Small intestine (tissue), 7 donors: ENCODE results near the gene CBLIF. TPM values are rescaled to one million over a fixed set of nuclear protein-coding genes. Genes with fewer than 3 reads are reported as not detected.
A peak's percentile ranks its signal among the peaks of the same experiment; 100 is the strongest.

ENCODE experiments used
- DNase-seq, 2 donors: peaks; one replicate each; pipeline versions ENCODE4 v3.0.0 to v3.0.0-alpha.2; 2013
- FAIRE-seq: peaks from 2 replicates; lab custom pipeline; 2012; peaks lifted over from hg19 to GRCh38; lab: Jason Lieb, UNC
- H3K27ac ChIP-seq, 3 donors: one replicate each; pipeline ENCODE4 v1.5.1; 2013; ENCODE audit warnings: low read length in 2 of 3, mild to moderate bottlenecking in 2 of 3, control low read depth in 1 of 3, inconsistent platforms in 1 of 3, low read depth in 1 of 3, moderate library complexity in 1 of 3
- H3K27me3 ChIP-seq, 3 donors: one replicate each; pipeline ENCODE4 v1.6.1; 2013; ENCODE audit warnings: low read length in 3 of 3, inconsistent platforms in 1 of 3; ENCODE audit not compliant: control insufficient read depth in 3 of 3, insufficient read depth in 3 of 3
- H3K36me3 ChIP-seq, 3 donors: one replicate each; pipeline ENCODE4 v1.6.1; 2013; ENCODE audit warnings: low read length in 3 of 3, inconsistent platforms in 1 of 3, low read depth in 1 of 3, mild to moderate bottlenecking in 1 of 3, moderate library complexity in 1 of 3; ENCODE audit not compliant: control insufficient read depth in 3 of 3, insufficient read depth in 2 of 3
- H3K4me1 ChIP-seq, 3 donors: one replicate each; pipeline ENCODE4 v1.6.1; 2013; ENCODE audit warnings: low read length in 2 of 3, inconsistent platforms in 1 of 3, low read depth in 1 of 3, mild to moderate bottlenecking in 1 of 3, moderate library complexity in 1 of 3; ENCODE audit not compliant: control insufficient read depth in 3 of 3, insufficient read depth in 2 of 3
- H3K4me3 ChIP-seq, 3 donors: one replicate each; pipeline ENCODE4 v1.5.1; 2013; ENCODE audit warnings: low read length in 3 of 3, control low read depth in 1 of 3, inconsistent platforms in 1 of 3, low read depth in 1 of 3, mild to moderate bottlenecking in 1 of 3, moderate library complexity in 1 of 3
- H3K9me3 ChIP-seq, 2 donors: one replicate each; pipeline ENCODE4 v1.6.1; 2013; ENCODE audit warnings: low read depth in 1 of 2, low read length in 1 of 2; ENCODE audit not compliant: control insufficient read depth in 2 of 2, insufficient read depth in 1 of 2
- WGBS, 3 donors: extraction: QIAGEN DNeasy Blood & Tissue Kit; methylation state at CpG; one replicate each; pipeline ENCODE4 v1.1.7; 2013; 5-methylcytosine and 5-hydroxymethylcytosine counted together
- polyA plus RNA-seq, 4 donors: library from polyadenylated mRNA; stranded (reverse) in 3 of 4; unstranded in 1 of 4; fragments of 200-250 nt in 3 of 4; fragments of 120-200 nt in 1 of 4; gene quantifications; one replicate each; pipeline versions ENCODE4 v1.2.1 to v1.2.3, GENCODE V29; 2013
- donor health status: healthy with polysubstance abuse.
- donor health status: control.
- donor health status: control.
- donor health status: Bipolar disorder and iron deficiency.
- donor health status: healthy.

Gene CBLIF
- polyA plus RNA-seq, 4 donors, result 0.13 to 2.1 TPM; not detected in 2

DNA sequence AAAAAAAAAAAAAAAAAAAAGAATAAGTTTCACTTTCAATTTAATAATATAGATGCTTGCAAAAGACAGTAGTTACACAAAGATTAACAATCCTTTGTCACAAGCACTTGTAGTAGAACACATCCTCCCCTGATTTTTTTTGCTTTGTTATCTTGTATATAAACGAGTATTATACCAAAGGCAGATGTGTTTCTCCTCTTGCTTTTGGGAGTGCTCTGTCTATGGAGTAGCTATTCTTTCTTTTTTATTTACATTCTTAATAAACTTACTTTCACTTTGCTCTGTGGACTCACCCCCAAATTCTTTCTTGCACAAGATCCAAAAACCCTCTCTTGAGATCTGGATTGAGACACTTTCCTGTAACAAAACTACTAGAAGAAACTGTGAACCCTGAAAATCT is 31.3 kb downstream of the CBLIF start:
- no peak for DNase-seq
- no peaks in the 10 kb centered on the region for H3K27me3 ChIP-seq

DNA sequence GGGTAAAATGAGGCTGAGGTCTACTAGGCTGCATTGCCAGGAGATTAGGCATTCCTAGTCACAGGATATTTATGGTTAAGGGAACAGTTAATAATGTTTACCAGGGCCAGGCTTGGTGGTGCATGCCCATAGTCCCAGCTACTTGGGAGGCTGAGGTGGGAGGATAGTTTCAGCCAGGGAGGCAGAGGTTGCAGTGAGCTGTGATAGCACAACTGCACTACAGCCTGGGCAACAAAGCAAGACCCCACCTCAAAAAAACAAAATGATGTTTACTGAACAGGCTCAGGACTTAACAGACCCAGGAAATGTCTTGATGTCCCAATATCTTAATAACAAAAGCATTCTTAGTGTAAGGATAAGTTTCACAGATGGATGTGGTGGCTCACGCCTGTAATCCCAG is 31.9 kb downstream of the CBLIF start:
- no peak for DNase-seq
- FAIRE-seq, result no peak
- H3K27me3 ChIP-seq, result no peaks in the 10 kb centered on the region
- H3K27ac ChIP-seq, result no peak overlapping the region
- no peaks in the 10 kb centered on the region for H3K9me3 ChIP-seq
- WGBS, 3 donors, result 88 to 96% (median 95%) methylated on average over 1 of the region's 1 CpG
- no peaks in the 10 kb centered on the region for H3K36me3 ChIP-seq
- peaks cover 0 to 7% (median 0%) of the 10 kb centered on the region in 3 donors for H3K4me1 ChIP-seq
- no peak overlapping the region for H3K4me3 ChIP-seq

More for the DNA sequence above, 31.3 kb downstream of the CBLIF start:
- FAIRE-seq, result no peak
- H3K36me3 ChIP-seq, result no peaks in the 10 kb centered on the region
- no peaks in the 10 kb centered on the region for H3K9me3 ChIP-seq
- WGBS, 3 donors, result 26 to 28% (median 26%) methylated on average over 1 of the region's 1 CpG
- H3K27ac ChIP-seq, result no peak overlapping the region
- H3K4me3 ChIP-seq, result no peak overlapping the region
- peaks cover 0 to 7% (median 0%) of the 10 kb centered on the region in 3 donors for H3K4me1 ChIP-seq

DNA sequence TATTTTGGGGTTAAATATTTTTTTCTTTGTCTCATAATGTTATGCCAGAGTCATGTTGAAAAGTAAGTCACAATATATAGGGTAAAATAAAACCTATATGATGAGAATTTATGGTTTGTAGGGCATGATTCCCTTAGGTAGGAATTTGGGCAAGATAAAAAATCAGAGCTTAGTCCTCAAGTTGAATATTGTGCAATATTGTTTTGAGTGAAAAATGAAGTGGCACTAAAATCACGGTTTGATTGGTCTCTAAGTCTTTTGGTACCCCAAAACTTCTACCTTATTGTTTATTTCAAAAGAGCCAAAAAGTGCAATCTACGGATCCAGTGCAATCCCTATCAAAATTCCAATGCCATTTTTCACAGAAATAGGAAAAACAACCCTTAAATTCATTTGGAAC is 33.1 kb downstream of the CBLIF start:
- H3K4me3 ChIP-seq, result no peak overlapping the region
- DNase-seq, result no peak
- no peak for FAIRE-seq

DNA sequence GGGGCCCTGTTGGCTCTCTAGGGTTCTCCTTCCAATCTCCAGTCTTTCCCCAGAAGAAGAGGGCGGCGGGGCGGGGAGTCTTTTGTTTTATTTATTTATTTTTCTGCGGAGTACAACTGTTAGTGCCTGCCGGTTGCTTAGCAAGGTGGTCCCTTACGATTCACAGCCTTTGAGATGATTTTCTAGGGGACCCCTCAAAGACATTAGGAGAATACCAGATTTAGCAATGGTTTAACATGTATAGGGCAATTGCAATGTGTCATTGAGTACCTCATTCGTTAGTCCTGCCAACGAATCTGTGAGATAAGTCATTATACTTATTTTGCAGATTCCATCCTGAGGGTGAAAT is 34.4 kb downstream of the CBLIF start:
- Histone ChIP-seq H3K27ac (peak overlapping the region; percentile 84 to 95 (median 91)), H3K36me3 (peaks cover 2 to 10% (median 6%) of the 10 kb centered on the region in 3 donors), H3K27me3 (no peaks in the 10 kb centered on the region), H3K4me1 (peaks cover 0 to 14% (median 2%) of the 10 kb centered on the region in 3 donors), H3K4me3 (peak overlapping the region; percentile 4 to 76 (median 60)), H3K9me3 (no peaks in the 10 kb centered on the region)
- WGBS, 3 donors, result 2 to 10% (median 8%) methylated on average over 8 of the region's 8 CpGs
- FAIRE-seq, result no peak
- no peak for DNase-seq

More for the DNA sequence above, 33.1 kb downstream of the CBLIF start:
- 87 to 94% (median 92%) methylated on average over 2 of the region's 2 CpGs for WGBS, 3 donors
- H3K4me1 ChIP-seq, result peaks cover 0 to 11% (median 0%) of the 10 kb centered on the region in 3 donors
- H3K27me3 ChIP-seq, result no peaks in the 10 kb centered on the region
- no peak overlapping the region for H3K27ac ChIP-seq
- H3K36me3 ChIP-seq, result no peaks in the 10 kb centered on the region
- H3K9me3 ChIP-seq, result no peaks in the 10 kb centered on the region

DNA sequence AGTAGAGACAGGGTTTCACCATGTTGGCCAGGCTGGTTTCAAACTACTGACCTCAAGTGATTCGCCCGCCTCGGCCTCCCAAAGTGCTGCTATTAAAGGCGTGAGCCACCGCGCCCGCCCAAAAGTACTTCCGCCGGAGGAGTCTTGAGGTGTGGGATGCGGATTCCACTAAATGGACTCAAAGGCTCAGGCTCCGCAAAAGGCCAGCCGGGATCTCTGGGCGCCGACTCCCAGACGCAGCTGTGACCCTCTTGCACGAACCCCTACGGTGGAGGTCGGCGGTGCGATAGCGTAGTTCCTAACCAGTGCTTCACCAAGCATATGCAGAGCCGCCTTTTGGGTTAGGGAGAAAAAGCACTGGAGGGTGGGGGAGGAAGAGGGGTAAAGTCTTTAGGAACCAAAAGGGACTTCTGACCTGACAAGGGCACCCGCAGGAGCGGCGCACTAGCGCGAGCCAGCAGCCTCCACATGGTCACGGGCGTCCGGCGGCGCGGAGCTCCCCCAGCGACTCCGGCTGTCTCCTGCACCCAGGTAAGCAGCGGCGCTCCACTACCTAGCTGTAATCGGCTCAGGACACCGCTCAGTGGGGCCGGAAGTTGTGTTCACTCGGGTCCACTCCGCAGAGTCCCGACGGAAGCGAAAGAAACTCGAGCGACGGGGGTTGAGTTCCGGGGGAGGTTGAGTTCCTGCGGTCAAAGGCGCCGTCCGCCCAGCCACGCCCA is 34.9 kb downstream of the CBLIF start, which contains the start of gene MRPL16:
TSS of gene MRPL16 (minus strand) at position 590 of the 722 bp plus-strand sequence. CDS start at position 470, 120 bp downstream.
- H3K27me3 ChIP-seq, result no peaks in the 10 kb centered on the region
- WGBS, 3 donors, result 0 to 1% (median 1%) methylated on average over 53 to 54 of the region's 54 CpGs
- DNase-seq (peak; percentile 97), FAIRE-seq (no peak)
- peak within 1 kb of the TSS; percentile 84 to 95 (median 91) for H3K27ac ChIP-seq
- peaks cover 0 to 14% (median 2%) of the 10 kb centered on the region in 3 donors for H3K4me1 ChIP-seq
- peak within 1 kb of the TSS; percentile 48 to 76 (median 60) for H3K4me3 ChIP-seq
- H3K36me3 ChIP-seq, result peaks cover 4 to 12% (median 9%) of the 10 kb centered on the region in 3 donors
- H3K9me3 ChIP-seq, result no peaks in the 10 kb centered on the region

DNA sequence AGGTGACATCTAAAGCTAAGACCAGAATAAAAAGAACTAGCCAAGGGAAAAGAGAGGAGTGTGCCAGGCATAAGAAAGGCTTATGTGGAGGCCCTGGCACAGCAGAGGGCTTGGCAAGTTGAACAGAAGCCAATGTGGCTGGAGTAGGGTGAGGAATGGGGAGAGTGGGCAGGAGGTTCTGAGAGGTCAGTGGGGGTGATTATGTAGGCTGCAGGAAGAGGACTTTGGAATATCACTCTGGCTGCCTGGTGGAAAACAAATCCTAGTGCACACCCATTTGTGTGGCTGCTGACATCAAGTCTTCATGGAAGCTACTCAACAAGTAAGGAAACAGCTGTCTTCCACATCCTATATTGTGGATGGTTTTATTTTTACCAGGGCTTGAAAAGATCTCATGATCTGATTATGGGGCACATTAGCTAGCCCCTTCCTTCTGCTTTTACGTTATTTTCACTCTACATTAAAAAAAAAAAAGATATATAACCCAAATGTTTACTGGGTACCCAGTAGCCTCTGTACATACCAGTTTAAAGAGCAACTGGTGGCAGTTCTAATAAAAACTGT is 38.2 kb downstream of the CBLIF start:
- peak overlapping the region in 1 of 3 donors; percentile 57 for H3K27ac ChIP-seq
- 44 to 73% (median 67%) methylated on average over 1 of the region's 1 CpG for WGBS, 3 donors

DNA sequence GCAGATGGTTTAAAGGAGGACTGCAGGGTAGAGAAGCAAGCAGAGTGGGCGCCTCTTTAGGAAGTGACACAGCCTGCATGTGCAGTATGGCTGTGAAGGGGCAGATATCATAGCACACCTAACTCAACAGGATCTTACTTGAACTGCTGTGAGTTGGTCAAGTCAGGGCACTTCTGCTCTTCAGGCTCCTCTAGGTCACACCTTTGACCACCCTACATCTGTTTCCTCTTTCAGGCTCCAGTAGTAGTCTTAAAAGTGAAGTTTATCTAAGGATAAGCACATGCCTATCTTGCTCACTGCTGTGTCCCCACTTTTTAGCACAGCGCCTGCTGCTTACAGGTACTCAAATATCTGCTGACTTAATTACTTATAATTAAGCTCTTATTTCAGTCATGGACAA is 41.2 kb downstream of the CBLIF start:
- H3K4me1 ChIP-seq, result peaks cover 0 to 38% (median 2%) of the 10 kb centered on the region in 3 donors
- H3K27ac ChIP-seq, result no peak overlapping the region
- no peak overlapping the region for H3K4me3 ChIP-seq
- no peaks in the 10 kb centered on the region for H3K9me3 ChIP-seq
- DNase-seq (no peak), FAIRE-seq (no peak)
- no peaks in the 10 kb centered on the region for H3K27me3 ChIP-seq
- 91 to 95% (median 95%) methylated on average over 2 of the region's 2 CpGs for WGBS, 3 donors
- H3K36me3 ChIP-seq, result peaks cover 9 to 34% (median 13%) of the 10 kb centered on the region in 3 donors

More for the DNA sequence above, 38.2 kb downstream of the CBLIF start:
- Histone ChIP-seq H3K4me1 (peaks cover 0 to 20% (median 2%) of the 10 kb centered on the region in 3 donors), H3K9me3 (no peaks in the 10 kb centered on the region), H3K36me3 (peaks cover 9 to 25% (median 11%) of the 10 kb centered on the region in 3 donors), H3K27me3 (no peaks in the 10 kb centered on the region), H3K4me3 (no peak overlapping the region)
- peak; percentile 28 to 73 for DNase-seq
- FAIRE-seq, result no peak

DNA sequence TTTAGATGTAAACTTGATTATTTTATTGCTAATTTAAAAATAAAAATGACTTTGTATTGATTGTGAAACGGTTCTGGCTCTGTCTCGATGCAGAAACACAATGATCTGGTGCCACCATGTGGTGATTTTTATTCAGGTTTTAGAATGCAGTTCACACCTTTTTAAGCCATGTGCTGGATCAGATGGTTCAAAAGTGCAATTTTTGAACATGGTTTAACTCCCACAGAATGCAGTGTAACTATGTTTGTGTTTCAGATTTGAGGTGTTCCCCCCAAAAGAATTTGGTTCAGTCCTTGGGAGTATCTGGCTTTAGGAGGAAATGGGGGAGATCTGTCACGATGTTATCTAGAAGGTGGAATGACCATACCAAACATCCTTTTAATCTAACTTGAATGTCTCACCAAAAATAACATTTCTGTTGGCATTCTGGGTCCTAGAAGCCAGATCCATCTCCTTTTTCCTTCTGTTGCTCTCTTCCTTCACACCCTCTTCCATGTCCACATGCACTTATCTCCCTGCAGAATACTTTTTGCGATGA is 42.6 kb downstream of the CBLIF start:
- FAIRE-seq (no peak), DNase-seq (peak; percentile 73 to 81)
- 45 to 51% (median 48%) methylated on average over 4 of the region's 4 CpGs for WGBS, 3 donors
- Histone ChIP-seq H3K9me3 (no peaks in the 10 kb centered on the region), H3K36me3 (peaks cover 9 to 44% (median 13%) of the 10 kb centered on the region in 3 donors), H3K4me1 (peaks cover 0 to 38% (median 2%) of the 10 kb centered on the region in 3 donors), H3K27me3 (no peaks in the 10 kb centered on the region), H3K4me3 (no peak overlapping the region), H3K27ac (peak overlapping the region in 1 of 3 donors; percentile 31)
